ENCODE results near the gene KCNG2.

The KCNG2 gene

DNA sequence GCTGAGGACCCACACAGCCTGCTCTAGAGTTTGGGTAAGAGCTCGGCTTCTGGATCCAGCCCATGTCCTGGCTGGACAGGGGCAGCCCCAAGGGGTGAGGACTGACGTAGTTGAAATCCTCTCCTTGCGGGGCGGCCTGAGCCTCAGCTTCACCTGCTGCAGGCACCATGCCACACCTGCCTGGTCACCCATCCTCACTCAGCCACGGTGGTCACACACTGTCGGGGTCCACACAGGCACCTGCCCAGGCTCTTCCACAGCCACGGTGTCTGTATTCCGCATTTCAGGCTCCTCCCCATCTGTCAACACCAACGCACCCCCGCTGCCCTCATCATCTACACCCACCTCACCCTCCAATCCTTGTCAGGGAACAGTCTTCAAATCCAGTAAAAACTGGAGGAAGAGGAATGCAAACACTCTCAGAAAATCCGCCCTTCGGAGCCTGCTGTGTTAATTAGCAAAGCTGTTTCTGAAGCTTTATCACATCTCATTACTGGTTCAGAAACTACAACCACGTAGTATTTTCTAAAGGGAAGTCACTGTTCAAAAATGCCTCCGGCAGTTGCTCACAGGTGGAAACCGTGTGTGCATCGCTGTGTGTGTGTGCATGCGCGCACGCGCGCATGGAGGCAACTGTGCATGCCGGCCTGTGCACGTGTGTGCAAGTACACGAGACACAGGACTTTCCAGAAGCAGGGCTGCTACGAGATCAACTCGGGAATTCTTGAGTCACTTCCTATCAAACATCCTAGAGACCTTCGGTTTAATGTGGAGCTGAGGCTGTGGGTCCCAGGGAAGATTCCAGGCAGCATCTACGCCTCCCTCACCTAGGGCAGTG is 115.5 kb downstream of the KCNG2 start:
- no peak for DNase-seq

DNA sequence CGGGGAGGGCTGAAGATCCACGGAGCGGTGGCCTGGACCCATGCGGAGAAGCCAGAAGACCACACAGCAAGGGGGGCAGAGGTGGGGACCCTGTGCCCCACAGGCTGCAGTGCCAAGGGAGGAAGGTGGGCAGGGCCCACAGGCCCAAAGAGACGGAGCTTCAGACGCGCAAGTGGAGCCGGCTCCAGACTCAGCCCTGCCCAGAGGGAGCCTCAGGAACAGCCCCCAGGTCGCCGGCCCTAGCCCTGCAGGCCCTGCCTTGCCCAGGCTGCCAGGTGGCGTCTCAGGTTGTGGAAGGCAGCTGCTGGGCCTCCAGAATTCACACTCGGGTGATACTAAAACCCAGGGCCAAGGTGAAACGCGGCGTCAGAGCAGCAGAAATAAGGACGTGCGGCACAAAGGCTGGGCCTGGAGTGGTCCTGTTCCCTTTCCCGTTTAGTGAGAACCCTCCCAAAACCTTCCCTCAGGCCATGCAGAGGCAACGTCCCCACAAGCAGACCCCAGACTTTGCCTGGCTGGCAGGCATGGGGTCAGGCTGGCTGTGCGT is 116.9 kb downstream of the KCNG2 start:
- DNase-seq, result no peak

DNA sequence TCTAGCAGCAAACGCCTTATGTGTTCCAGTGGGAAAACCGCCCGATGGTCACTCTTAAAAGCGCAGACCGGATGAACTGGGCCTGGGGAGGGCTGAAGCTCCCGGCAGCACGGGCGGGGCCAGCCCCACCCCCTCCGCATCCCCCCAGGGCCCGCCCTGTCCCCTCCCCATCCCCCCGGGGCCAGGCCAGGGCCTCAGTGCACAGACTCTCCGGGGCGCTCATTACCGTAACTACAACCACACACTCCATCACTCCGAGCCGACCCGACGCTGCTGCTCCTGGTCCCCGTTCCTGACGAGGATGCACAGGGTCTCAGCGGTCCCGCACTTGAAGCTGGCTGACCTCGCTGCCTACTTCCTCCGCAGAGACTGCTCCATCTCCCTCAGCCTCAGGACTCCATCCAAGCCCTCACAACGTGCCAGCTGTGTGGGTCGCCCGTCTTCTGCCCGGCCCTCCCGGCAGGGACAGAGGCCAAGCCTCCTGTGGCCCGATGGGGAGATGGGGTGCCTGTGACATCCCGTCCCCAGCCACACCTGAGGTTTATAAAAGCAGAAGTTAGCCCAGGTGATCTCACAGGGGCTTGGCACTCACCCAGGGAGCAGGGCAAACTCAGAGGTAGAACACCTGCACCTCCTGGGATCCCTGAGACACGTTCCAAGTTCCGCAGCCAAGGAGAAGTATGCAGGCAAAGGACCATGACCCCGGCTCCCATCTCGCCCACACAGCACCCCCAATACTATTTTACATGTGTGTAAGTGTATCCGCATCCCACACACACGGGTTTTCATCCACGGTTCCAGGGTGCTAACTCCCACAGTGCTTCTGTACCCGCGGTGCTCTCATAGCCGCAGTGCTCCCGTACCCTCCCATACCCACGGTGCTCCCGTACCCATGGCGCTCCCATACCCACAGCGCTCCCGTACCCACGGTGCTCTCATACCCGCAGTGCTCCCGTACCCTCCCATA is 117.7 kb downstream of the KCNG2 start:
- DNase-seq, result no peak

DNA sequence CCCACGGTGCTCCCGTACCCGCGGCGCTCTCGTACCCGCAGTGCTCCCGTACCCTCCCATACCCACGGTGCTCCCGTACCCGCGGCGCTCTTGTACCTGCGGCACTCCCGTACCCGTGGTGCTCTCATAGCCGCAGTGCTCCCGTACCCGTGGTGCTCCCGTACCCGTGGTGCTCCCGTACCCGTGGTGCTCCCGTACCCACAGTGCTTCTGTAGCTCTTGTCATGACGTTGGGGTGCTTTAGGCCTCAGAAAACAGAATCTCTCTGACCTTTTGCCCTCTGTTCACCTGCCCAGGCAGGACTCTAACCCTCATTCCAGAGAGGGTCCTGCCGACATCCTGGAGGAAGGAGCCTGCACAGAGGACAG is 118.4 kb downstream of the KCNG2 start:
- no peak for DNase-seq

DNA sequence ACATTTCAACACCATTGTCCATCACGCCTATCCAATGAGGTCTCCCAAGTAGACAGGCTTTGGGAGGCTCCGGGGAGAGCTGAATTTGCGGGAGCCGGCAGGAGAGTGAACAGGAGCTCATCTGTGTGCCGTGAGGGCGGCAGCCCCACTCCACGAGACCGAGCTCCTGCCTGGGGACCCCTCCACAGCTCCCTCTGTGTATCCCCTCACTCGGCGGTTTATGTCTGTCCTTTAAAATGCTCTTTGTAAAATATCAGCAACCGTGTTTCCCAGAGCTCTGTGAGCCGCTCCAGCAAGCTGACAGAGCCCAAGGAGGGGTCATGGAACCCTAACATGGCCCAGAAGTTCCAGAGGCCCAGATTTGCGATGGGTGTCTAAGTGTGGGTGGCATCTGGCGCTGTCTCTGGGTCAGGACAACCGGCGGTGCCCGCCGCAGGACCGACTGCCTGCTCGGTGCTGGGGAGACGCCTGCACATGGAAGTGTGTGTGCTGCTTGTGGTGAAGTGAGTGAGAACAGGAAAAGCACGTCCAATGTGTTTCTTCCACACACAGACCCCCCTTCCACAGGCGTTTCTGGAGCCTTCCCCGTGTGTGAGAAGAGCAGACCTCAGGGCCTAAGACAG is 118.9 kb downstream of the KCNG2 start:
- no peak for DNase-seq

DNA sequence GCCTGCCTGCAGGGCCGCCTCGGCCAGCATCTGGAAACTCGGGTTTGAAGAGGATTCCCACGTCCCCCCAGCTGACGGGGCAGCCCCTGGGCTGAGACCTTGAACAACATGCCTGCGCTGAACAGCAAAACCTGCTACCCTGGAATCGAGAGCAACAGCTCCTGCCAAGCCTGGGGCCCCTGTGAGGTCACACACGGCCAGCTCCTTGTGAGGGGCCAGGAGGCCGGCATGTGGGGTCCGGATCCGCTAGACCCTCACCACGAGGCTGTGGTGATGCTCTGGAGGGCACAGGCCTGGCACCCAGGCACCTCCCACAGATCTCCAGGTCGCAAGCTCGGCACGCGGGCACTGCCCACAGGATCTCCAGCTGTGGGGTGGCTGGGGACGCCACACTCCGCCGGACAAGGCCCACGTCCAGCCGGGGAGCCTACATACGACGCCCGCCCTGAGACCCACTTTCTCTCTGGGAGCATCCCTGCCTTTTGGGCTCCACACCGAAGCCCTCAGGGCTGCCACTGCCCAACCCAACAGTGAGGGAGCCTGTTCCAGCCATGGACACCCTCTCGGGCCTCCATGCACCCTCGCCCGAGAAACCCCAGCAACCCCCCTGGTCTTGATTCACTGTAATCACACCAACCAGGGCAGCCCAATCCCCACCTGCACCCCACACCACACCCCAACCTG is 119.6 kb downstream of the KCNG2 start:
- DNase-seq, result no peak

DNA sequence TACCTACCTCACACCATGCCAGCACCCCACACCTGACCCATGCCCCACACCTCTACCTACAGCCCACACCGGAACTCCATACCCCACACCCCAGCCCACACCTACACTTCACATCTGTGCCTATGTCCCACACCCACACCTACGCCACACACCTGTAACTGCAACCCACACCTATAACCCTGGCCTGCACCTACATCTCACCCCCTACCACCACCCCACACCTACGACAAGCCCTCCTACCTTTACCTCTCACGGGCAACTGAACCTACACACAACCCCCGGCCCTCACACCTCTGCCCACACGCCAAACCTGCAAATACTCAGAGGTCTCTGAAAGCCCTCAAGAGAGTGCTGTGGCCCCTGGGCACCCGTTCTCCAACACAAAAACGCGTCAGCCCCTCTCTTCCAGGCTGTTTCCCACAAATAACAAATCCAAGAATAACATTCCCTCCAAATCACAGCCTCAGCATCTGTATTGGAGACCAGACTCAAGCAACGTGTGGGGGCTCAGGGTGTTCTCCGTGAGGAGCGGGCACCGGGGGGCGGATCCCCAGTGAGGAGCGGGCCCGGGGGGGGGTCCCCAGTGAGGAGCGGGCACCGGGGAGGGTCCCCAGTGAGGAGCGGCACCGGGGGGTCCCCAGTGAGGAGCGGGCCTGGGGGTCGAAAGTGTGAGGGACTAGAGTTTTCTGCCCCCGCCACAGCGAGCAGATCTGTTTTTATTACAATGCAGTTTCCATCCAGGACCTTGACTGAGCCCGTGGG is 120.3 kb downstream of the KCNG2 start:
- no peak for DNase-seq

DNA sequence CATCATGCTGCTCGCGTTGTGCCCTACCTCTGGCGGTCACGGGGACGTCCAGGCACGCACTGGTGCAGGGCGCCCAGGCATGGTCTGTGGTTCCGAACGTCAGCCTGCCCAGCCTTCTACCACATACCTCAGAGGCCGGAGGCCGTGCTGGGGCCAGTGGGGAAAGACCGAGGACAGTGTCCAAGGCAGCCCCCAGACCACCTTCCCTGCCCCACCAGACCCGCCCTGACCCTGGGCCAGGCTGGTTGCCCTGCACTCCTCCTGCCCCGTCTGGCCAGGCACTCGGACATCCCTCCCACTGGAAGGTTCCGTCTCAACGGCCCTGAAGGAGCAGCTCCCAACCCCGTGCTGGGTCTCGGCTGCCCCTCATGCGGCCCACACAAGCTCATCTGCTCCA is 120.9 kb downstream of the KCNG2 start:
- no peak for DNase-seq

DNA sequence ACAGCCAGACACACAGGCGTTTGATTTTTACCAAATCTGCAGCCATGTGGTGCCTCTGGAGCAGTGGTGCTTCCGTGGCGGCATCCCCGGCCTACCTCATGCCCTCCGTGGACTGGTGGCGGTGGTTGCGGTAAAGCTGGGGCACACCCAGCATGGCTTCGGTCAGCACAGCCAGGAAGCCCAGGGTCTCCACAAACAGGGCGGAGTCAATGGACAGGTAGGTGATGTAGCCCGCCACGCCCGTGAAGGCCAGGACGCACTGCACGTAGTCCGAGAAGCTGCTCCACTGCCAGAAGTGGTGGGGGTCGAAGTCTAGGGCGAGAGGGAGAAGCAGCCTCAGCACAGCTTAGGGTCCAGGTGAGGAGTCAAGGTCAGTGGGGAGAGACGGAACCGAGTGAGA is 121.4 kb downstream of the KCNG2 start:
- no peak for DNase-seq

DNA sequence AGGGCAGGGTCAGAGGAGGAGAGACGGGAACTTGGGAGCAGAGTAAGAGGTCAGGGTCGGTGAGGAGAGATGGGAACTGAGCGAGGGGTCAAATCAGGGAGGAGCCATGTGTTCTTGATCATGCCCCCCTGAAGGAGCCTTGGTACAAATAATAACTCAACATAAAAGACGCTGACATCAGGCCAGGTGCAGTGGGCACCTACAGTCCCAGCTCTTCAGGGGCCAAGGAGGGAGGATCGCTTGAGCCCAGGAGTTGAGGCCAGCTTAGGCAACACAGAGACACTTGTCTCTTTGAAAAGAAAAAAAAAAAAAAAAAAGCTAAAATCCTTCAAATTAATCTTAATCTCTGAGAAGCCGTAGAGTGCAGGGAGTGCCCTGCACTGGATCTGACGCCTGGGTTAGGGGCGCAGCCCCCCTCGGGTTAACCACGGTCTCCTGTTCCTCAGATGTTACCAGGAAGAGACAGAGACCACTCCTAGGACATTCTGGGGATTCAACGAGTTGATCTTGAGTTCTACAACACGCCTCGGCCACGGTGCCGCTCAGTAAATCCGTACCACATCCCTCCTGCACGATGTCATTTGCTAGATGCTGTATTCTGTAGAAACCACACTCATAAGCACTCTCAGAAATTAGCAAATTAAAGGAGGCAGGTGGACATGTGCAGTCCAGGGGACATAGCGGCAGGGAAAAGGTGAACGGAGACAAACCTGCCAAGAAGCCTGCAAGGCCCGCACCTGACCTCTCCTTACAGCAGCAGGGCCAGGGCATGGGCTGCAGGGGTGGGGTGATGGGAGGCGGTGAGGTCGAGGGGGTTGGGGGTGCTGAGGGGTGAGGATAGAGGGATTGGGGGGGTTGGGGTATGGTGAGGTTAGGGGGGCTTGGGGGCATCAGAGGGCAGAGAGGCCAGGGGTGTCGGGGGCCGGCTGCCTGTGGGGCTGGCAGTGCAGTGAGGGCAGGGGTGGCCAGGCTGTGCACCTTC is 124.5 kb downstream of the KCNG2 start:
- no peak for DNase-seq

DNA sequence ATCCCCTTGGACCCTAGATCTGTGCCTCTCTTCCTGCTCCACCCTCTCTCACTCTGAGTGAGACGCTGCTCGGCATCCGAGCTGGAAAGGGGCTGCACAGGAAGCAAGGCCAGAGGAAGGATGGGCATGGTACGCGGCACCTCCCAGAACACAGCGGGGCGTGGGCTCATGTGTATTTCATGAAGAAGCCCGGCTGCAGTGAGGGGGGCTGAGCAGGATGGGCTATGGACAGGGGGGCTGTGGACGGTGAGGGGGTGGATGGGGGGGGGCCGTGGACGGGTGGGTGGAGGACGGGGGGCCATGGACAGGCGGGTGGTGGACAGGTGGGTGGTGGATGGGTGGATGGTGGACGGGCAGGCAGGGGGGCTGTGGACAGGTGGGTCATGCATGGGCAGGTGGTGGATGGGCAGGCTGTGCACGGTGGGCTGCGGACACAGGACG is 125.3 kb downstream of the KCNG2 start:
- DNase-seq, result no peak

DNA sequence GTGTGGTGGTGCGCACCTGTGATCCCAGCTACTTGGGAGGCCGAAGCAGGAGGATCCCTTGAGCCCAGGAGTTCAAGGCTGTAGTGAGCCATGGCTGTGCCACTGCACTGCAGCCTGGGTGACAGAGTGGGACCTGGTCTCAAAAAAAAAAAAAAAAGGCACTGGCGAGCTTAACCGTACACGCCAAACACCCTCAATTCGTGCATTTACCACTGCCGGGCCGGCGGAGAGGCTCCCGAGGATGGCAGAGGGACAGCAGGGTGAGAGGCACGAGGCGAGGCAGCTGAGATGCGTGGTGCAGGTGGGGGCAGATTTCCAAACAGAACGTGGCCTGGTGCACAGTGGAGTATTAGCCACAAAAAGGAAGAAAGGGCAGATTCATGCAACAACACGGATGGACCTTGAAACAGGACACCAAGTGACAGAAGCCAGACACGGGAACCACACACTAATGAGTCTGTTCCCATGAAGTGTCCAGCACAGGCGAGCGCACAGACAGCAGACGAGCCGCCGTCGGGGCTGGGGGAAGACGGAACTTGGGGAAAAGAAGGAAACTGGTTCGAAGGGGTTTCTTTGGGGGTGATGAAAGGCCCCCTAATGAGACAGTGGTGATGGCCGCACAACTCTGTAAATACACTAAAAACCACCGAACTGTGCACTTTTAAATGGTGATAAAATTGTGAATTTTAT is 126.3 kb downstream of the KCNG2 start:
- no peak for DNase-seq

DNA sequence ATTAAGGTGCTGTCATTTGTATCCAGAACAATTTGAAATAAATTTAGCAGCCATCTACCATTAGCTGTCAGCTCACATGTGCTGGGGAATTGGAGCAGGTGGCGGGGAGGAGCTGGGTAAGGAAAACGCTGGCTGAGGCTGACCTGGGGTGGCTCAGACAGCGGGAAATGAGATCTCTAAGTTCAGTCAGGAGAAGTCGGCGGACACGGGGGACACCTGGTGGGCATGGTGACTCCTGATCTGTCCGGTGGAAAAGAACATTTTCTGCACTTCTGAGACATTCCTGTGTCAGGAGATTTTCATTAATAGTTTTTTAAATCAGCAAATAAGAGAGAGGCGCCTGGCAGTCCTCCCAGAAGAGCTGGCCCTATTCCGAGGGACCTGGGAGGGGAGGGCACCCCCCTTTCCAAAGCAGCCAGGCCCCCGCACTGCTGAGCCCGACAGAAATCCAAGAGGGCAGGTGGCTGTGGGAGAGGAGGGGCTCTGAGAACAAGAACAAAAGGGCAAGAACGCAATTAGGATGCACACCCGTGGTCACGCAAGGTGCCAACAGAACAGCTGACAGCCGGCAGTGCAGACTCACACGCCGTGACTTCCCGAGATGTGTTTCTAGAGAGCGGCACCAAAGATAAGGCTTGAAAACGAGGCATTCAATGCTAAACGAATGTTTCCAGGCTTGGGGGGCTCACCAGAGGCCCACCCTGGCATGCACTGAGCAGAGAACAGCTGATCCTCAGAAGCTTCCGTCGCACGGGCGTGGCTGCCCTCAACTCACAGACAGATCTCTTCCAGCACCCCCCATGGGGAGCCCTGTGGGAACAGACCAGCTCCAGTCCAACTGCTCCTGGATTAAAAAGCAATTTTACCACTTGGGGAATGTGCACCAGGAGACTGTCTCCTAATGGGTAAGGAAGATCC is 127.3 kb downstream of the KCNG2 start:
- no peak for DNase-seq

DNA sequence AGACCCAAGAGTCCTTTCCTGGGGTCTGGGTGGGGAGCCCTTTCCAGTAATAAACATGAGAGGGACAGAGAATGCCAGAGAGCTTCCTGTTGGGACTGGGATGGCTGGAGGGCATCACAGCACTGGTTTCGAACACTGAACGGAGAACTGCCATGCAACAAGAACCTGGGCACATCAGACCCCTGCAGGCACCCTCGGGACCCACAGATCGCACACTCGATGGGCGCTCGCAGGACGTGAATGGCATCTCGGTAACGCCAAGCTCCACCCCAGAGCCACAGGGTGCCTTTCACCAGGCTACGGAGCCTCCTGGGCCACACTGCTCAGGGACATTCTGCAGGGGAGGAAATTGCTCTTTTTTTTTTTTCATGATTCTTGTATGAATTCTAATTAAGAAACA is 128.6 kb downstream of the KCNG2 start:
- no peak for DNase-seq

DNA sequence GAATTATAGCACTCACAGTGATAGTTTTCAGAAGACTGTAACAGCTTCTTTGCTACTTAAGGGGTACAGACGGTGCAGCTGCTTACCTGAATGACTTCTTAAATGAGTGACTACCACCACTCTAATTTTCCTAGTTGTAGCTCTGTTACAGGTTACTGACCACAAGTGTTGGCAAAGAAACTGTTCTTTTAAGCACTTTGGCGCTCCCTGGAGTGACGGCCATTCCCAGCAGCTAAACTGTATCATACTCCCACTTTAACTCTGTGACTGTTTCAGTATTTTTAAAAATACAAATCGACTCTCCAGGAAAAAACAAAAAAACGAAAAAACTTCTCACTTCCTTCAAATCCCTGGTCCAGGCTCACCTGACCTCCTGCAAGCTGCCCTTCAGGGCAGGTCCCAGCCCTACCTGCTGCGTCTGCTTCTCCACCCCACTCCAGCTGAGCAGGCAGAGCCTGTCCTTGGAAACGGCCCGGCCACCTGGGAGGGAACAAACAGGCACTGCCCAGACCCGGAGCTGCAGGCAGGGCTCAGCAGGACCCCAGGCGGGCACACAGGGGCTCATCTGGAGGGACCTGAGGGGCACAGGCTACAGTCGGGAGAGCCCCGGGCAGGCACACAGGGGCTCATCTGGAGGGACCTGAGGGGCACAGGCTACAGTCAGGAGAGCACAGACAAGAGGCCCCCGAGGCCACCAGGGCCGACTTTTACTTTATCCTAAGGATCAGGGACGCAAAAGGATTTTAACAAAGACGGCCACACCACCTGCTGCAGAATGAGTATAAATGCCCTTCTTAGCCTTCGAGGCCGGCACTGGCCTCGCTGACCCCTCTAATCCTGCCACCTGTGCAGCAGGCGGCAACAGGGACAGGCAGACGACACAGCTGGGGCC is 129.2 kb downstream of the KCNG2 start:
- no peak for DNase-seq

DNA sequence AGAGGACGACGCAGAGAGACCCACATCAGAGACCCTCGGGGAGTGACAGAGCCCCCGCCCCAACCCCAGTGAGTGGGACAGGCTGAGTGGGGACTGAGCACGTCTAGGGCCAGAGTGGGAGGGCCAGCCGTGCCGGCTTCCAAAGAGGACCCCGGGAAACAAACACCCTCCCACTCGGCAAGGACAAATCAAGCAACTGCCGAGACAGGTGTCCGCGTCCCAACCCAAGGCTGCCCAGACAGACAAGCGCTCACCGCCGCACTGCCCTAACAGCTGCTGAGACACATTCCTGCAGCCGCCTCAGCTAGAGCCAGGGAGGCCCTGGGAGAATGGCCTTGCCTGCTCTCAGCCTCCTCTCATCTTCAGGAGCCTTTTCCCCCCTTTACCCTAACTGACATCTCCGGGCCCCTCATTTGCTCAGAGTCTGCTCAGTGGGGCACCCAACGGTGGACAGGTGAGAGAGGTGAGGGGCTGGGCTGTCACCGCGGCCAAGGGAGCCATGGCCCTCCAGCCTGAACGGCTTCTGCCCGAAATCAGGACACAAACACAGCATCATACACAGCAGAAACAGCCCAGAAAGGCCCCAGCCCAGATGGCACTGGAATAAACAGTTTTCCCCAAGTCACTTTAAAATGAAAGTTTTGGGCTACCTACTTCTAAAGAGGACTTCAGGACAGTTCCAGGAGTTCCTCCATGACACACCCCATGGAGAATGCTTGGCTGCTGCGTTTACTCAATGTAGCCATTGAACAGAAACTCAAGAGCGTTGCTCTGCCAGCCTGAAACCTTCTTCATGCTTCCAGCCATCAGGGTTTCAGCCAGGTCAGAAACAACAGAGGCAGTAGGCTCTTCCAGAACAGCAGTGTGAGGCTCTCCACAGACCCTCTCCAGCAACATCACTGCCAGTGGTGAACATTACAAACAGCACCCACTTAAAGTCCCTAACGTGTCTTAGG is 130.1 kb downstream of the KCNG2 start:
- no peak for DNase-seq
